AG04450 (cell line): ENCODE measurements around the gene STK32C. TPM values are rescaled to one million over a fixed set of nuclear protein-coding genes. Genes with fewer than 3 reads are reported as not detected.

ENCODE experiments used
- CTCF ChIA-PET: fragments of 300-600, 350-600 bp; formaldehyde crosslinking; extraction: SDS; loops from one replicate; lab custom pipeline; 2022; ENCODE audit warnings: antibody characterized with exemption, inconsistent platforms; lab: Charles Lee
- POLR2A ChIA-PET: fragments of 350-600 bp; formaldehyde crosslinking; extraction: SDS; loops from one replicate; lab custom pipeline; 2021; ENCODE audit warnings: antibody characterized with exemption, inconsistent platforms; lab: Yijun Ruan, JAX
- DNase-seq: peaks from one replicate; pipeline ENCODE4 v3.0.0-alpha.2; 2011; ENCODE audit warnings: low read depth, low spot score
- H3K27ac ChIP-seq: one replicate; pipeline ENCODE4 v1.5.1; 2012; ENCODE audit warnings: low read depth, low read length, control low read depth
- H3K27me3 ChIP-seq: one replicate; pipeline ENCODE4 v1.6.0; 2012; ENCODE audit warnings: low read length; ENCODE audit not compliant: control insufficient read depth, insufficient read depth
- H3K4me3 ChIP-seq: 2 replicates; pipeline ENCODE4 v1.5.1; 2011; ENCODE audit warnings: mild to moderate bottlenecking, low read depth, low read length, control low read depth
- H3K9me3 ChIP-seq: 2 replicates; pipeline ENCODE4 v1.5.1; 2012; ENCODE audit warnings: low read length; ENCODE audit not compliant: control insufficient read depth, insufficient read depth
- polyA plus RNA-seq: library from polyadenylated mRNA; depleted of rRNA; stranded (reverse); fragments of >200 nt; gene quantifications from 2 replicates; pipeline ENCODE4 v1.2.3, GENCODE V29; 2011
- TF ChIP-seq, protein P1 (sequence below): IDR thresholded peaks from 2 replicates; pipeline ENCODE4 v1.5.1; 2011; ENCODE audit warnings: low read depth, low read length, control low read depth, inconsistent platforms

STK32C gene
- polyA plus RNA-seq, 1 experiment, result 5.3 TPM

DNA sequence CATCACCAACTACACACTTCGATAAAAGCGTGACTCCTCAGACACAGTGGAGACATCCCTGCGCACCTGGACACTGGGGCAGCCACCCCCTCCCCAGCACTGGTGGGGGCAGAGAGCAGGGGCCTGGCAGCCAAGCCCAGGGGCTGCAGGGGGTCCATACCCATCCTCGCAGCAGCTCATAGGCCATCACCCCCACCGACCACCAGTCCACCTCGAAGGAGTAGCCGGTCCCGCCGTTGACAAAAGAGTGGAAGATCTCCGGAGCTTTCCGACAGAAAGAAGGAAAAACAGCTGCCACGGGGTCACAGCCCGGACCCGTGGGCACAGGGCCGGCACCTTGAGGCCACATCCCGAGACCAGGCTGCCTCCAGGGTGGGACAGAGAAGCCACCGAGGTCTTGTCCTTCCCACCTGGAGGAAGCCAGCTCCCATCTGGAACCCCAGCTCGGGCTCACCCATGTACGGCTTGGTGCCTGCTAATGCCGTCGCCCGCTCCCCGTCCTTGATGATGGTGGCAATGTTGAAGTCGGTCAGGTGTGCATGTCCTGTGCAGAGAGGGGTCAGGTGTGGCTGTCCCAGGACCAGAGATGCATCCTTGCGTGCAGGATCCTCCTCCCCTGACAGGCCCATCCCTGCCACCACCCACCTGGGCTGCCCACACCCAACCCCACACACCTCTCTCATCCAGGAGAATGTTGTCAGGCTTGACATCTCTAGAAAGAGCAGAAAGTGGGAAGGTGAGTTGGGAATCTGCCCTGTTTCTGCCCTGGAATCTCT is 82.5 kb downstream of the STK32C start:
- ChIA-PET POLR2A (no interaction called here), CTCF (interaction anchor here (1.3 to 3.4 kb wide), 3 partner anchors 125 to 128 kb away, joined by 3 to 31 read pairs (median 8); no protein-coding TSS in a partner anchor)
- TF ChIP-seq, protein P1, sequence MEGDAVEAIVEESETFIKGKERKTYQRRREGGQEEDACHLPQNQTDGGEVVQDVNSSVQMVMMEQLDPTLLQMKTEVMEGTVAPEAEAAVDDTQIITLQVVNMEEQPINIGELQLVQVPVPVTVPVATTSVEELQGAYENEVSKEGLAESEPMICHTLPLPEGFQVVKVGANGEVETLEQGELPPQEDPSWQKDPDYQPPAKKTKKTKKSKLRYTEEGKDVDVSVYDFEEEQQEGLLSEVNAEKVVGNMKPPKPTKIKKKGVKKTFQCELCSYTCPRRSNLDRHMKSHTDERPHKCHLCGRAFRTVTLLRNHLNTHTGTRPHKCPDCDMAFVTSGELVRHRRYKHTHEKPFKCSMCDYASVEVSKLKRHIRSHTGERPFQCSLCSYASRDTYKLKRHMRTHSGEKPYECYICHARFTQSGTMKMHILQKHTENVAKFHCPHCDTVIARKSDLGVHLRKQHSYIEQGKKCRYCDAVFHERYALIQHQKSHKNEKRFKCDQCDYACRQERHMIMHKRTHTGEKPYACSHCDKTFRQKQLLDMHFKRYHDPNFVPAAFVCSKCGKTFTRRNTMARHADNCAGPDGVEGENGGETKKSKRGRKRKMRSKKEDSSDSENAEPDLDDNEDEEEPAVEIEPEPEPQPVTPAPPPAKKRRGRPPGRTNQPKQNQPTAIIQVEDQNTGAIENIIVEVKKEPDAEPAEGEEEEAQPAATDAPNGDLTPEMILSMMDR, result no peak

GRCh38 chr10:132224343-132225072 is 83.2 kb downstream of the STK32C start:
- POLR2A ChIA-PET, result no interaction called here
- no peak for DNase-seq
- H3K27ac ChIP-seq, result no peak overlapping the region
- H3K27me3 ChIP-seq, result no peaks in the 10 kb centered on the region
- no peaks in the 10 kb centered on the region; the same call in 1 of the 2 replicates for H3K9me3 ChIP-seq
- CTCF ChIA-PET, result interaction anchor here (0.8 to 3.4 kb wide), 10 partner anchors 11 to 229 kb away, joined by 3 to 31 read pairs (median 5); no protein-coding TSS in a partner anchor
- no peak overlapping the region for H3K4me3 ChIP-seq
- TF ChIP-seq, protein P1, result no peak

More for the DNA sequence above, 82.5 kb downstream of the STK32C start:
- H3K9me3 ChIP-seq, result no peaks in the 10 kb centered on the region; the same call in 1 of the 2 replicates
- DNase-seq, result no peak
- H3K27me3 ChIP-seq, result no peaks in the 10 kb centered on the region
- H3K4me3 ChIP-seq, result no peak overlapping the region
- no peak overlapping the region for H3K27ac ChIP-seq

GRCh38 chr10:132223611-132224342 is 84.0 kb downstream of the STK32C start:
- ChIA-PET POLR2A (no interaction called here), CTCF (interaction anchor here (0.8 to 3.4 kb wide), 10 partner anchors 10 to 230 kb away, joined by 3 to 31 read pairs (median 4); no protein-coding TSS in a partner anchor)
- Histone ChIP-seq H3K9me3 (no peaks in the 10 kb centered on the region; the same call in 1 of the 2 replicates), H3K27me3 (no peaks in the 10 kb centered on the region), H3K27ac (no peak overlapping the region), H3K4me3 (no peak overlapping the region)
- DNase-seq, result no peak
- TF ChIP-seq, protein P1, result no peak

GRCh38 chr10:132223156-132223590 is 84.6 kb downstream of the STK32C start:
- no peak overlapping the region for H3K4me3 ChIP-seq
- H3K27ac ChIP-seq, result no peak overlapping the region
- H3K27me3 ChIP-seq, result no peaks in the 10 kb centered on the region
- H3K9me3 ChIP-seq, result no peaks in the 10 kb centered on the region; the same call in 1 of the 2 replicates
- POLR2A ChIA-PET, result no interaction called here
- DNase-seq, result peak; percentile 50
- TF ChIP-seq, protein P1, result peak; percentile 99
- CTCF ChIA-PET, result interaction anchor here (0.8 to 3.4 kb wide), 10 partner anchors 9 to 231 kb away, joined by 3 to 31 read pairs (median 4); no protein-coding TSS in a partner anchor
